ENCODE measurements around the gene TOPORS.

- no peak for TF ChIP-seq CTCF (conservative IDR thresholded peaks at IDR 0.05; ENCODE audit: low read length)
- TF ChIP-seq EZH2phosphoT487 (IDR thresholded peaks at IDR 0.05; ENCODE audit: borderline replicate concordance), result no peak
These were observed 38.1 kb upstream of the TOPORS start for GRCh38 chr9:32590476-32590875.

Data from Loucy (cell line).